DMS114 treated with DMSO at 0.1 percent for 48 hours (cell line): ENCODE results near the gene FAM90A1.
A peak's percentile ranks its signal among the peaks of the same experiment; 100 is the strongest.
"Not testable (repeated sequence)": the region's sequence is repeated elsewhere in the genome, so short reads cannot be mapped to it uniquely, and the experiment has no call there.

ENCODE experiments used
- DNase-seq: peaks from one replicate; lab custom pipeline; 2025; ENCODE audit not compliant: unreplicated experiment; lab: John Stamatoyannopoulos, UW

FAM90A1 gene

GRCh38 chr12:8233935-8234495 is 6.6 kb upstream of the FAM90A1 start:
- DNase-seq, result not testable (repeated sequence)

GRCh38 chr12:8233300-8233855 is 6.0 kb upstream of the FAM90A1 start:
- not testable (repeated sequence) for DNase-seq

DNA sequence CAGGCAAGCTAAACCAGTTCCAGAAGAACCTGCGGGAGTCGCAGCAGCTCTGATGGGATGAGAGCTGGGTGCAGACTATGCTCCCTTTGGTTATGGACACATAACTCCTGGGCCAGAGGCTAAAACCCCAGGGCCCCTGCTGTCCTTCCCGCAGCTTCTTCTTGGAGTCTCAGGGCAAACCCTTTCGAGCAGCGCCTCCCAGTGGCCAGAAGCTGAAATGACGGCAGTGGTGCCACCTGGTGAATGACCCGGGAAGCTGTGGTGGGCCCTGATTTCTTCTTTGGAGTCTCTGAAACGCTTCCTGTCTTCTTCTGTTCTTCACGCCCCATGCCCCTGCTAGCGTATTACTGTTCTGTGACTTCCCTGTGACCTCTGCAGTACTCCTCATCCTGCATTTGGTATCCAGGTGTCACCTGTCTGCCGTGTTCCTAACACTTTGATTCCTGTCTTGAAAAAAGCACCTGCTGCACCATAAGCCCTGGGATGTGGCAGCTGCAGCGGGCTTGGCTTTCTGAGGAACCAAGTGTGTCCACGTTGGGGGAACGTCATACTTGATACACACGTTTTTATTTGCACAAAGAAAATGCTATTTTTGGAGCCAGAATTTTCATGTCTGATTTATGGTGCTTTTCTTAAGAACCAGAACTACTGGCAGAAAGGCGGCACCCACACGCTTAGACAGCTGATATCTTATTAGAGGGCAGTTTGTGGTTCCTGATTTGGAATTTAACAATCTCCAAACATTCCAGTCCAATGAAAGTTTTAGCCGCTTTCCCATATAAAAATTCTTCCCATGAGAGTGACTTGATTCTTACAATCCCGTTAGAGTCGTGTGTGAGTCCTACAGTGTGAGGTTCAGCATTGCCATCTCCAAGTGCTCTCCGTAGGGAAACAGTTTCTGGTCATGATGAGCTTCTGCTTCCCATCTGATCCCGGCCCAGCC is 4.5 kb upstream of the FAM90A1 start:
- DNase-seq, result peak; percentile 15

- not testable (repeated sequence) for DNase-seq
Measured at GRCh38 chr12:8231049-8231448, 3.6 kb upstream of the FAM90A1 start.

DNA sequence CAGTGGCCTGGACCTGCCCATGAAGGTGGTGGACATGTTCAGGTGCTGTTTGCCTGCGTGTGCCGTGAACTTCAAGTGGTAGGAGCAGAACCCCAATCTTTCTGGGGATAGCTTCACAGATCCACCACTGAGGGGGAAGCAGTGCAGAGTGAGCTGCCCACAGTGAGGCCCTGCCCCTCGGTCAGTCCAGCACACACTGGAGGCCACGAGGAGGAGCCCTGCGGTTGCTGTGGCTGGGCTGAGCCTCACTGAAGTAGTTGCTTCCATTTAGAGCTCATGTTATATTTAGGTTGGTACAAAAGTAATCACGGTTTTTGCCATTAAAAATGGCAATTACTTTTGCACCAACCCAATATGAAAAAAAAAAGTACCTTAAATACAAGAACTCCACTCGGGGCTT is 2.1 kb upstream of the FAM90A1 start:
- not testable (repeated sequence) for DNase-seq

GRCh38 chr12:8228607-8229006 is 1.2 kb upstream of the FAM90A1 start:
- not testable (repeated sequence) for DNase-seq

- not testable (repeated sequence) for DNase-seq
Measured at GRCh38 chr12:8227732-8228077, 287 bp upstream of the FAM90A1 start.

GRCh38 chr12:8226355-8226754 is 1.1 kb downstream of the FAM90A1 start:
- DNase-seq, result no peak

GRCh38 chr12:8224782-8225181 is 2.6 kb downstream of the FAM90A1 start:
- DNase-seq, result not testable (repeated sequence)

DNA sequence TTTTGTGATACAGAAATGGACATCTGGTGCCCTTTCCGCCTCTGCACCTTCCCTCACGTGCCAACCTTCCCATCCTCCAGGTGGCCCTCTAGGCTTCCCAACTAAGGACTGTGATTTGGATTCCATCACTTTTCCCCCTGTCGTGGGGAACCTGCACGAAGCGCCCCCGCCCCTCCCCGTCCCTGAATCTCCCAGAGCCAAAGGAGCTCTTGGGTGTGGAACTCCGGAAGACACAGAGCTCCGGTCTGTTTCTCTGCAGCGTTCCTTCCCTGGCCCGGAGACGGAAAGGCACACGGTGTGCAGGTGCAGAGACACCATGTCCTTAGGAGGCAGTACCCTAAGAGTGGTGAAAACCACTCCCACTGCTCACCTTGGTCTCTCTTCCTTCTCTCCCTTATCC is 3.8 kb downstream of the FAM90A1 start:
- DNase-seq, result not testable (repeated sequence)

DNA sequence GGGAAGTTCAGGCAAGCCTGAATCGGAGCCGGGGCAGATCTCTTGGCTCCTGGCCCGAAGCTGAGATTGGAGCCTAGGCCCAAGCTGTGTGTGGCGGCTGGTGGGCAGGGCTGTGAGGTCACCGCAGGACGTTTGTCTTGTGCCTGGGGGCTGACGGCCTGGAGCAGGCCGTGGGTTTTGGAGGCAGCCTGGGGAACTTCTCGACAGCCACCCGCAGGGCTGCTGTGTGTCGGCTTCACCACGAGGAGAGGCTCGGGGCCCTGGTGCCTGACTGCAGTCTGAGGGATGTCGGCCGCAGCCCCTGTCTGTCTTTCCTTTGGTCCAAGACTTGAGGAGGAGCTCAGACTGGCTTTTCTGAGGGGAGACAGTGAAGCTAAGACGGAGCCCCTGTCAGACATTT is 5.1 kb downstream of the FAM90A1 start:
- DNase-seq, result not testable (repeated sequence)

DNA sequence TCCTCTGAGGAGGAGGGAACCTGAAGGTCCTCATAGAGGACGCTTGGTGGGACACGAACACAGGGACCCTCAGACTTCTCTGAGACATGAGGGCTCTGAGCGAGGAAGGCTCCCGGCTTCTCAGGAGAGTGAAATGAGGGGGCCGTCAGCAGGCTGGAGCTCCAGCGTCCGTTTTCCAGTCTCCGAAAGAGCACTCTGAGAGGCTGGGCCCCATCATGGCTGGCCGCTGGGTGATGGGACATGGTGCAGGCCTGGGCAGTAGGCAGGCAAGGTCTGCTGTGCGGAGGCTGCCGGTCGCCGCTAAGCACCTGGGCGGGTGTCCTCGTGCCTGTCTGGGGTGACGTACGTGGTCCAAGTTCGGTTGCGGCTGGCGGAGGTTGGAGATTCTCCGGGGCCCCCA is 5.6 kb downstream of the FAM90A1 start:
- DNase-seq, result not testable (repeated sequence)

- DNase-seq, result not testable (repeated sequence)
Measured at GRCh38 chr12:8221375-8221774, 6.0 kb downstream of the FAM90A1 start.

DNA sequence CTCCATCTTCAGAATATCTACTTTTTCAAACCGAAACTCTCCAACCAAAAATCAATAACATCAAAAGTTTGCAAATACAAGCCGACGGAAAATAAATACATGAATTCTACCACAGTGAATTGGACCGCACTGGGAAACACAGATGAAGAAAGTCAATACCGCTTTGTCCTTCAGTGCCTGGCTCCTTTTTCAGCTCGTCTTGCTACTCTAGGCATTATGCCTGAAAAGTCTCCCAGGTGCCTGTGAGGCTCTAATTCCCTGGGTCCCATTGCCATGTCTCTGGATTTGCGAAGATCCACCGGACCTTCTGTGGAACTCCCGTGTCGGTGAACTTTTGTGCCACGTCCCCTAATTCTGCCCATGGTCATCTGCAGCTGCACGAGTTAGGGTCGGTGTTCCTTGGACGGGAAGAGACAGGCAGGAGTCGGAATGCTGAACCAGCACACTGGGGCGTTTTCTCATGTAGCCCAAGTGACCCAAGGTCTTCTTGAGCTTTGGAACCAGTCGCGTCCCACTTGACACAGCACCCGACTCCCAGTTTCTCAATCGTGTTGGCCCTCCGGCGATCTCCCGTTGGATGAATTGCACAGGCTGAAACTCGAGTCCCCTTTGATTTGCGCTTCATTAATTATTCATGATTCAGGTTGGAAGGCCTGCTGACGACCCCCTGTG is 8.6 kb downstream of the FAM90A1 start:
- DNase-seq, result not testable (repeated sequence)

- not testable (repeated sequence) for DNase-seq
Measured at GRCh38 chr12:8197685-8198308, 29.6 kb downstream of the FAM90A1 start.

- DNase-seq, result not testable (repeated sequence)
Measured at GRCh38 chr12:8188088-8188487, 39.3 kb downstream of the FAM90A1 start.

DNA sequence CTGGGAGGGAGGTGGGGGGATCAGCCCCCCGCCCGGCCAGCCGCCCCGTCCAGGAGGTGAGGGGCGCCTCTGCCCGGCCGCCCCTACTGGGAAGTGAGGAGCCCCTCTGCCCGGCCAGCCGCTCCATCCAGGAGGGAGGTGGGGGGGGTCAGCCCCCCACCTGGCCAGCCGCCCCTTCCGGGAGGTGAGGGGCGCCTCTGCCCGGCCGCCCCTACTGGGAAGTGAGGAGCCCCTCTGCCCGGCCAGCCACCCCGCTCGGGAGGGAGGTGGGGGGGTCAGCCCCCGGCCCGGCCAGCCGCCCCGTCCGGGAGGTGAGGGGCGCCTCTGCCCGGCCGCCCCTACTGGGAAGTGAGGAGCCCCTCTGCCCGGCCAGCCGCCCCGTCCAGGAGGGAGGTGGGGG is 43.2 kb downstream of the FAM90A1 start:
- DNase-seq, result not testable (repeated sequence)

DNA sequence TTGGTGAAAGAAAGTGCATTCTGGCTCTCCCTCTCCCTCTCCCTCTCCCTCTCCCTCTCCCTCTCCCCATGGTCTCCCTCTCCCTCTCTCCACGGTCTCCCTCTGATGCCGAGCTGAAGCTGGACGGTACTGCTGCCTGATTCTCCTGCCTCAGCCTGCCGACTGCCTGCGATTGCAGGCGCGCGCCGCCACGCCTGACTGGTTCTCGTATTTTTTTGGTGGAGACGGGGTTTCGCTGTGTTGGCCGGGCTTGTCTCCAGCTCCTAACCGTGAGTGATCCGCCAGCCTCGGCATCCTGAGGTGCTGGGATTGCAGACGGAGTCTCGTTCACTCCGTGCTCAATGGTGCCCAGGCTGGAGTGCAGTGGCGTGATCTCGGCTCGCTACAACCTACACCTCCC is 44.1 kb downstream of the FAM90A1 start:
- not testable (repeated sequence) for DNase-seq

GRCh38 chr12:8182923-8183322 is 44.5 kb downstream of the FAM90A1 start:
- DNase-seq, result not testable (repeated sequence)

DNA sequence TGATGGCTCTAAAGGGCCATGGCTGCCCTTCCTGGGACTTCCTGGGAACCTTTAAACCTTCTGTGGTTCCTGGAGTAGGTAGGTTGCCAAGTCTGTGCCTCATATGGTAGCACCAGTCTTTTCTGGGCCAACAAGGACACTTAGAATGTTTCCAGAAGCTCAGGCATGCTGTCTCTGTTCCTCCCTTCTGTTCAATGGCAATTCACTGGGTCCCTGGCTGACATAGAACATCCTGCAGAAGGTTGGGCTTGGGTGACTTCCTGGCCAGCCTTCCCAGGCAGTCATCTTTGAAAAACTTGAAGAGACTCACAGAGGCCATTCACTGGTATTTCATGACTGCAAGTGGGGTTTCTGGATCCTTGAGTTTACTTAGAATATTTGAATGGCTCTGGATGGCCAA is 46.1 kb downstream of the FAM90A1 start:
- not testable (repeated sequence) for DNase-seq

- peak; percentile 45 for DNase-seq
Measured at GRCh38 chr12:8179989-8180585, 47.3 kb downstream of the FAM90A1 start.
